Stimulated activated naive B cell treated with anti-CD40 and anti-IgM and Interleukin-4, amounts not matched to agents 10 μg/mL and 1 μg/mL and 100 μg/mL, for 72 hours (primary cell): ENCODE results near the gene GRK5.

Experiments used
- ATAC-seq, 2 donors: fragments of 150-1000 bp; cut with Tn5 transposase; replicated peaks; 2 replicates each; pipeline ENCODE4 v1.10.0; 2021; ENCODE audit warnings: moderate library complexity in 1 of 2
- DNase-seq: peaks from one replicate; pipeline ENCODE4 v3.0.0; 2021
- H3K27ac Mint-ChIP-seq: one replicate; pipeline ENCODE4 v1.8.0; 2022; ENCODE audit warnings: mild to moderate bottlenecking, mixed read lengths
- H3K27me3 Mint-ChIP-seq, 2 donors: one replicate each; pipeline ENCODE4 v1.8.0; 2022; ENCODE audit warnings: mixed read lengths in 2 of 2
- H3K36me3 Mint-ChIP-seq, 2 donors: one replicate each; pipeline ENCODE4 v1.8.0; 2022; ENCODE audit warnings: mixed read lengths in 2 of 2, mild to moderate bottlenecking in 1 of 2
- H3K4me1 Mint-ChIP-seq, 2 donors: one replicate each; pipeline ENCODE4 v1.8.0; 2022; ENCODE audit warnings: mixed read lengths in 2 of 2, mild to moderate bottlenecking in 1 of 2
- H3K4me3 Mint-ChIP-seq, 2 donors: one replicate each; pipeline ENCODE4 v1.8.0; 2022; ENCODE audit warnings: mild to moderate bottlenecking in 2 of 2, mixed read lengths in 2 of 2, moderate library complexity in 1 of 2
- H3K9me3 Mint-ChIP-seq, 2 donors: one replicate each; pipeline ENCODE4 v1.8.0; 2022; ENCODE audit warnings: mixed read lengths in 2 of 2, mild to moderate bottlenecking in 1 of 2

Gene GRK5

DNA sequence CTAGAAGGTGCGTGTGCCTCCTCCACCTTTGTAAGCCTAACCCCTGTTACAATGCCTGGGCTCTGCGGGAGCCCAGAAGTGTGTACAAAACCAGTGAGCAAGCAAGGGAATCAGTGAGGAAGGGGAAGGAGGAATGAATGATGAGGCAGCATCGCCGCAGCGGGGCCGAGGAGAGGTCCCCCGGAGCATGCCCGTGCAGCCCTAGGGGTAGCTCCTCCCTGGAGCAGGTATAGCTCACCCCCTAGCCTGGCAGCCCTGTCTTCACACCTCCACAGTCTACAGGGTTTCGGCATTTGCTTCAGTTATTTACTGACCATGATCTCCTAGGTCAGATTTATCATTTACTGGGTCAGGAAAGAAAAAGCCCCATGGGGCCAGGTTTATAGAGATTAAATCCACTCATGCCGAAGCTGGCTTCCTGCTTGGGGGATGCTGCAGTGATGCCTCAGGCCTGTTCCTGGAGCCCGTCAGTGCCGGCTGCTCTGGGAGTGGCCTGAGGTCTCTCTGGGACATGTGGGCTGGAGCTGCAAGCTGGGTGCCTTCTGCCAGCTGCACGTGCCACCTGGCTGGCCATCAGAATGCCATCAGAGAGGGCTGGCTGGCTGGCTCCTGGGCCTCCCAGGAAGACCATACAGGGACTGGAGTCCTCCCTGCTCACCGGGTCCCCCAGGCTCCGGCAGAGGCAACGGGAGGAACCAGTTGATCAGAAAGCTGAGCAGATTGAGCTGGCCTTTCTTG lies 138.9 kb downstream of the GRK5 start:
- no peak overlapping the region for H3K4me3 Mint-ChIP-seq
- DNase-seq (no peak), ATAC-seq (no peak)
- H3K4me1 Mint-ChIP-seq: peaks cover 35 to 54% of the 10 kb centered on the region in 2 donors
- peaks cover 43 to 58% of the 10 kb centered on the region in 2 donors for H3K36me3 Mint-ChIP-seq
- peaks cover under 1% of the 10 kb centered on the region in 2 donors for H3K9me3 Mint-ChIP-seq
- H3K27ac Mint-ChIP-seq: no peak overlapping the region
- no peaks in the 10 kb centered on the region for H3K27me3 Mint-ChIP-seq

DNA sequence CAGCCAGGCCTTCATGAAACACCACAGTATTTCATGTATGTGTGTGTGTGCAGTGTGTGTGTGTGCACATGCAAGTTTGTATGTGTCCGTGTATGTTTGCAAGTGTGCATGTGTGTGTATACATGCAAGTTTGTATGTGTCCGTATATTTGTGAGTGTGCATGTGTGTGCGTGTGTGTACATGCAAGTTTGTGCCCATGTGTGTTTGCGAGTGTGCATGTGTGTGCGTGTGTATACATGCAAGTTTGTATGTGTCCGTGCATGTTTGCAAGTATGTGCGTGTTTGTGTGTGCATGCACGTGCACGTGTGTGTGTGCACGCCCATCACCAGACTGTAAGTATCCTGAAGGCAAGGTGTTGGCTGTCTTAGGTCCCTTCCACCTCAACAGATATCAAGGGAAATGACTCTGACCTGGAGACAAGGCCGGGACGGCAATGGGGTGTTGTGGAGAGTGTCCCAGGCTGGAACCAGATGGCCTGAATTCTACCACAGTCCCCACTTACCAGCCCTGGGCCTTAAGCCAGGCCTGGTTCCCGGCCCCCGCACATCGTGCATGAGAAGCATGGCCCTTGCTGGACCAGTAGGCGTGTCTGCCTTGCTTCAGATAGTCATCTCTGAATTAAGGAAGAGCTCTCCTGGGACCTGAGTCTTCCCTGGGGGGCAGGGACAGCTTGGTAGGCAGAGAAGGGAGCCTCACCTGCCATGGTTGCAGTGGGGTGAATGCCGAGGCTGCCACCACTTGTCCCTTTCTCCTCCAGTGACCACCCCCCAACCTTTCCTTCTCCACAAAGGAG lies 140.0 kb downstream of the GRK5 start:
- peaks cover 46 to 62% of the 10 kb centered on the region in 2 donors for H3K36me3 Mint-ChIP-seq
- no peak for DNase-seq
- H3K4me3 Mint-ChIP-seq: no peak overlapping the region
- H3K27me3 Mint-ChIP-seq: no peaks in the 10 kb centered on the region
- peaks cover 2 to 4% of the 10 kb centered on the region in 2 donors for H3K9me3 Mint-ChIP-seq
- H3K27ac Mint-ChIP-seq: peak overlapping the region; percentile 27
- H3K4me1 Mint-ChIP-seq: peaks cover 30 to 45% of the 10 kb centered on the region in 2 donors
- no peak for ATAC-seq

DNA sequence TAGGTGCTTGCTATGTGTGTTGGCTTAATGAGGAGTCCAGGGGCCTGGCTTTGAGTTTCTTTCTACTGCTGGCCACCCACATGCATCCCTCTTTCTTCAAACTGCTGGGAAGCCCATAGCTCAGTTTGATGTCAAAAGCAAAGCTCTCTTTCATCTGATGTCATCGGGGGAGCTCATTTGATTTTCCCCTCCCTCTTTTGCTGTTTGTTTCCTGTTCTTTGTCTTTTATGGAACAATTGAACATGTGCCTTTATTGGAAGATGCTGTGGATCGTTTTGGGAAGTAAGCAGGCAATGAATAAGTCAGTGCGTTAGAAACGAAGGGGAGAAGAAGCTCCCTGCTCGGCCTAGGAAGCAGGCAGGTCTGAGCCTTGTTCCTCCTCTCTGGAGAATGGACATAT lies 140.7 kb downstream of the GRK5 start:
- ATAC-seq: no peak
- Mint-ChIP-seq H3K36me3 (peaks cover 49 to 64% of the 10 kb centered on the region in 2 donors), H3K27me3 (no peaks in the 10 kb centered on the region)

DNA sequence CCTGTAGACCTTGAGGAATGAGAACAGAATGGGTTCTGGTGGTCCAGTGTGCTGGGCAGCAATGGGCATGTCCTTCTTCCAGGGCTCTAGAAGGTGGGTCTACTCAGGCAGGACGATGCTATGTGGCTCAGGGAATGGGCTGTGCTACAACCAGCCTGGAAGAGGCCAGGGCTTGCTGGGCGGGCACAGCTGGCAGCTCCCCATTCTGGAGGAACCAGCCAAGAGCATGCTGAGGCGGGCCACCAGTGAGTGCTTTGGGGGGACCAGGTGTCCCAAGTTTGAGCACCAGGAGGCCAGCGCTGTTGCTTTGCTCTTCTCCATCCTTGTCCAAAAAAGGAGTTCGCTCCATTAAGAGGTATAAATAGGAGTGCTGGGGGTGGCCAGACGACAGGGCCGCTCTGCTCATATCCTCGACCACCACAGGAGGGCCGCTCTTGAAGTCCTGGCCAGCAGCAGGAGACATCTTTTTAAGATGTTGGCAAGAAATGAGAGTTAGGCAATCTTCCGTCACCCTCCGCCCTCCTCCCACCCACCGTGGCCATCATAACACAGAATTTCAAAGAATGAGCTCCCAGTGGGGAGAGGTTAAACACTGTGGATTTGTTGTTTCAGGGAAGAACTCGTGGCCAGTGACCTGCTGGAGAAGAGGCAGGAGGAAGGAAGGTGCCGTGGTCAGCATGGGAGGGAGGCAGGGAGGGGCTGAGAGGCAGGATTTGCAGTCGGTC lies 141.3 kb downstream of the GRK5 start:
- Mint-ChIP-seq H3K4me3 (no peak overlapping the region), H3K27me3 (no peaks in the 10 kb centered on the region), H3K9me3 (peaks cover 2 to 4% of the 10 kb centered on the region in 2 donors), H3K4me1 (peaks cover 26 to 43% of the 10 kb centered on the region in 2 donors), H3K27ac (peak overlapping the region; percentile 70), H3K36me3 (peaks cover 50 to 60% of the 10 kb centered on the region in 2 donors)
- ATAC-seq (no peak), DNase-seq (no peak)

More for the DNA sequence above, 140.7 kb downstream of the GRK5 start:
- Mint-ChIP-seq H3K4me3 (no peak overlapping the region), H3K9me3 (peaks cover 2 to 4% of the 10 kb centered on the region in 2 donors), H3K27ac (peak overlapping the region; percentile 57), H3K4me1 (peaks cover 29 to 44% of the 10 kb centered on the region in 2 donors)
- DNase-seq: no peak

DNA sequence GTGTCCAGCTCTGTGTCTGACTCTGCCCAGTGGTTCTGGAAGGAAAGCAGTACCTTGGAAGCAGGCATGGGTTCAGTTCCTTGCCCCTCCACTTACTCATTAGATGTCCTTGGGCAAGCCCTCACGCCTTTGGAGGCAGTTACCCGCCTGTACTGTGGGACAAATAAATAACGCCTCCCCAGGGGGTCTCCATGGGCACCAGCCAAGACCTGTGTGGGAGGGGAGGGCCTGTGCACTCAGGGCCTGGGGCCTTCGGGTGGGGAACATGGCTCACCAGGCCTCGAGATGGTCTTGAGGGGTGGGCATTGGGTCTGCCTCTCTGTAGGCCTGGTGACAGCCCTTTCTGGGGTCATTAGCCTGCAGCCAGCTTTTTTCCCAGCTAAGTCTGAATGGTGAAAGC lies 142.0 kb downstream of the GRK5 start:
- Mint-ChIP-seq H3K4me1 (peaks cover 23 to 38% of the 10 kb centered on the region in 2 donors), H3K36me3 (peaks cover 46 to 57% of the 10 kb centered on the region in 2 donors), H3K4me3 (no peak overlapping the region), H3K27me3 (no peaks in the 10 kb centered on the region), H3K9me3 (peaks cover 2 to 4% of the 10 kb centered on the region in 2 donors), H3K27ac (no peak overlapping the region)
- DNase-seq: no peak
- ATAC-seq: no peak

DNA sequence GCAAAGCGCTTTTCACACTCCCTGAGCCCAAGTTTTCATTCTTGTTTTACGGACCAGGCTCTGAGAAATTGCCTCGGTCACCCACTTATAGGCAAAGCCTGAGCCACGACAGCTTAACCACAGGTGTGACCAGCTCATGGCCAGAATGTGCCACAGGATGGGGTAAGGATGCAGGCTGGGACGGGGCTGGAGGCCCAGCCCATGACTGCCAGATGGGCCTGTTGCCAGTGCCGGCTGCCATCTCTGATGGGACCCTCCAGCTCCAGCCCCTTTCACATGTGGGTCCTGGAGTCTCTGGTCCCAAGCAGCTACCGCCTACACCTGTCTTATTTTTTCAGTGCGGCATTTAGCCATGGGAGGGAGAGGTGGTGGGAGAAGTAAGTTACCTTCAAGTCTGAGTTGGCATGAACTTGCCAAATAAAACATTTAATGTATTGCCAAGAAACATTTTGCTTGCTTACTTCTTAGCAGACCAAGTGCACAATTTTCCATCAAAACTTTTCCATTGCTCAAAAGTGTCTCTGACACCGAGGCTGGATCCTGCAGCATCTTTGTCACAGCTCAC lies 142.6 kb downstream of the GRK5 start:
- no peak overlapping the region for H3K27ac Mint-ChIP-seq
- H3K4me3 Mint-ChIP-seq: no peak overlapping the region
- H3K4me1 Mint-ChIP-seq: peaks cover 19 to 31% of the 10 kb centered on the region in 2 donors
- DNase-seq (no peak), ATAC-seq (no peak)
- no peaks in the 10 kb centered on the region for H3K27me3 Mint-ChIP-seq
- peaks cover 2 to 4% of the 10 kb centered on the region in 2 donors for H3K9me3 Mint-ChIP-seq
- peaks cover 43 to 54% of the 10 kb centered on the region in 2 donors for H3K36me3 Mint-ChIP-seq

DNA sequence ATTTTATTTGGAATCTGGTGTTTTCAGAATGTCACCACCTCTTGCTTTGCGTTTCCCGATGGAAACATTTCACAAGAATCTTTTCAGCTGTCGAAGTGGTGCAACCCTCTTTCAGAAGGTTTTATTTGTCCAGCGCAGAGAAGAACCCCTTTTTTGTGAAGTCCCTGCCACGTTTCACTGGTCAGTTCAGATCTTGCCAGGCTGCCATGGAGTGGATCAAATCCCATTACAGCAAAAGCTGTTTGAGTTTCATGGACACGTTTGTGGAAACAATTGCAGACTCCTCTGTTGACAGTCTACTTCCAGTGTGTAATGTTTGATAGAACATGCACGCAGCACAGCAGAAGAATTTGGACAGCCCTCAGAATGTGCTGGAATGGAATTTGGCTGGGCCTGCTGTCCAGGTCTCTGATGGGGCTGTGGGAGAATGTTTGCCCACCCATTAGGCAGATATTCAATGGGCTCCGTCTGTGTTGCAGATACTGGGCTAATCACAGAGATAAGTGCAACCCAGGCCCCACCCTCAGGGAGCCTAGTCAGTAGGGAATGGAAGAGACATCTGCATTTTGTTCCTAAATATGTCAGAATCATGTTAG lies 143.2 kb downstream of the GRK5 start:
- H3K4me3 Mint-ChIP-seq: no peak overlapping the region
- H3K36me3 Mint-ChIP-seq: peaks cover 41 to 50% of the 10 kb centered on the region in 2 donors
- ATAC-seq: no peak
- DNase-seq: no peak
- peaks cover 16 to 25% of the 10 kb centered on the region in 2 donors for H3K4me1 Mint-ChIP-seq
- H3K27me3 Mint-ChIP-seq: no peaks in the 10 kb centered on the region
- no peak overlapping the region for H3K27ac Mint-ChIP-seq
- H3K9me3 Mint-ChIP-seq: peaks cover 2 to 4% of the 10 kb centered on the region in 2 donors

DNA sequence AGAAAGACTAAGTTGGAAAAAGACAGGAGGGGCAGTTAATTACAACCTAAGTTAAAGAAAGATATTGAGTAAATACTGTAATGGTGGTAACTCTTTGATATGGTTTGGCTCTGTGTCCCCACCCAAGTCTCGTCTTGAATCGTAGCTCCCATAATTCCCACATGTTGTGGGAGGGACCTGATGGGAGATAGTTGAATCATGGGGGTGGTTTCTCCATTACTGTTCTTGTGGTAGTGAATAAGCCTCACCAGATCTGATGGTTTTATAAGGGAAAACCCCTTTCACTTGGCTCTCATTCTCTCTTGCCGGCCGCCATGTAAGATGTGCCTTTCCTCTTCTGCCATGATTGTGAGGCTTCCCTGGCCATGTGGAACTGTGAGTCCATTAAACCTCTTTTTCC lies 143.8 kb downstream of the GRK5 start:
- peaks cover 4 to 7% of the 10 kb centered on the region in 2 donors for H3K9me3 Mint-ChIP-seq
- DNase-seq (no peak), ATAC-seq (no peak)
- H3K4me1 Mint-ChIP-seq: peaks cover 14 to 19% of the 10 kb centered on the region in 2 donors
- H3K4me3 Mint-ChIP-seq: no peak overlapping the region
- no peak overlapping the region for H3K27ac Mint-ChIP-seq
- no peaks in the 10 kb centered on the region for H3K27me3 Mint-ChIP-seq
- peaks cover 47 to 56% of the 10 kb centered on the region in 2 donors for H3K36me3 Mint-ChIP-seq

DNA sequence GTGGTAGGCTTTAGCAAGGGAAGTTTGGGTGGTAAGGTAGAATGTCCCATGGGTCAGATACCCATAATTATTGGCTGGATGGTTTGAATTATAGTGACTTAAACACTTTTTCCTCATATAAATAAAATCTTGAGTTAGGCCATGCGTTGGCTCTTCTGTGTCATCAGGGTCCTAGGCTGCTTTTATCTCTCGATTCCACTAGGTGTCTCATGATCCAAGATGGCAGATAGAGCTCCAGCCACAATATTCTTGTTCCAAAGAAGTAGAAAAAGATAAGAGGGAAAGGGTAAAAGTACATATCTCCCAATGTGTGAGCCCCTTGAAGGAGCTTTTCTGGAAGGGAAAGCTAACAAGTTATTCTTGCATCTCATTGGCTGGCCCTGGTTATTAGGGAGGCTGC lies 144.7 kb downstream of the GRK5 start:
- H3K27ac Mint-ChIP-seq: no peak overlapping the region
- ATAC-seq (no peak), DNase-seq (no peak)
- peaks cover 7 to 12% of the 10 kb centered on the region in 2 donors for H3K9me3 Mint-ChIP-seq
- peaks cover 52 to 63% of the 10 kb centered on the region in 2 donors for H3K36me3 Mint-ChIP-seq
- H3K4me3 Mint-ChIP-seq: no peak overlapping the region
- no peaks in the 10 kb centered on the region for H3K27me3 Mint-ChIP-seq
- peaks cover 14 to 26% of the 10 kb centered on the region in 2 donors for H3K4me1 Mint-ChIP-seq

DNA sequence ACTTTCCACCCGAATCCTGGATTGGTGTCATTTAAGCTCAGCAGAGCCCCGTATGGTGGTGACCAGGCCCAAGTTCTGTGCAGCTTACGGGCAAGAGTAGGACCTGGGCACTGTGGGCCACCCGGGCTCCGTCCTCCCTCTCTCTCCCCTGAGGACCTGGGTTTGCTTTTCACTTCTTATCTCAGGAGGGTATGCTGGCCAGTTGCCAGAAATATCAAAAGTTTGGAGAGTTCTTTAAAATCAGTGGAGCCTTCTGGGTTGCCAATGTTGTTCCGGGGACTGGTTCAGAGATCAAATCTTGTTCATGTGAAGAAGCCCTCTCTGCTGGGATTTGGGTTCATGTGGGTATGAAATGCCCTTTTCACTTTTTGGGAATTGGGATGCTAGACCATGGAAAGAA lies 145.4 kb downstream of the GRK5 start:
- ATAC-seq (no peak), DNase-seq (no peak)
- Mint-ChIP-seq H3K4me3 (no peak overlapping the region), H3K36me3 (peaks cover 52 to 59% of the 10 kb centered on the region in 2 donors), H3K4me1 (peaks cover 14 to 27% of the 10 kb centered on the region in 2 donors), H3K27ac (no peak overlapping the region), H3K9me3 (peaks cover 7 to 12% of the 10 kb centered on the region in 2 donors), H3K27me3 (no peaks in the 10 kb centered on the region)

DNA sequence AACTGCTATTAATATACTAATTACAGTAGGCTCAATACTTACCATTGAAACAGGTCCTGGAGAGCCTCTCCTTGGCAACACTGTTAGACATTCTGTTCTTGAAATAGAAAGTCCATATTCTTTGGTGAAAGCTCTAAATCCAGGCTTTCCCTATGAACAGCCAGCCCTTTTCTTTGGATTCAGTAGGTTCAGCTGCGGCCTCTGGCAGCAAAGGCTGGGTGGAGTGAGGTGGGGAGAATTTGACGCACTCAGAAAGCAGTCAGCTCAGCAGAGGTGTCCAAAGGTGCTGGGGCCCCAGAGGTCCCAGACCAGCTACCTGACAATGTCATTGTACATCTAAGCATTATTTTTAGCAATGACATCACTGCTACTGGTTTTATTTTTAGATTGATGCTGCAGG lies 146.1 kb downstream of the GRK5 start:
- no peaks in the 10 kb centered on the region for H3K27me3 Mint-ChIP-seq
- peaks cover 7 to 12% of the 10 kb centered on the region in 2 donors for H3K9me3 Mint-ChIP-seq
- no peak overlapping the region for H3K4me3 Mint-ChIP-seq
- no peak for ATAC-seq
- H3K4me1 Mint-ChIP-seq: peaks cover 12 to 26% of the 10 kb centered on the region in 2 donors
- H3K36me3 Mint-ChIP-seq: peaks cover 49 to 55% of the 10 kb centered on the region in 2 donors
- no peak overlapping the region for H3K27ac Mint-ChIP-seq
- DNase-seq: no peak

DNA sequence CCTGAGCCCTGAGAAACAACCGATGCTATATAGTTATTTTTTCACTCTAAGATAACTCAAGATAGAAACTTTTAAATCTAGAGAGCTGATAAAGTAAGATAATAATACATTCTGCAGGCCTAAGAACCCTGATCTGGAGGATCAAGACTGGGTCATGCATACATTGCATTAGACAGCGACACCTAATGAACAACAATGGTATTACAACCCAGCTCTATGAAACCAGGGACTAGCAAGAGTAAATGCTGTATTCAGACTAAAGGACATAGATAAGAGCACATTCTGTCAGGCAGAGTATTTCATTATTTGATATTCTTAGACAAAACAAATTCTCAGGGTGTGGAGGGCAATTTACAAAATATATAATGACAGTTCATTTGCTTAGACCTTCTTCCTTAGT lies 148.6 kb downstream of the GRK5 start:
- Mint-ChIP-seq H3K4me1 (peaks cover 28 to 51% of the 10 kb centered on the region in 2 donors), H3K4me3 (no peak overlapping the region), H3K27ac (no peak overlapping the region), H3K9me3 (peaks cover 12 to 17% of the 10 kb centered on the region in 2 donors), H3K27me3 (no peaks in the 10 kb centered on the region), H3K36me3 (peaks cover 44 to 57% of the 10 kb centered on the region in 2 donors)
- ATAC-seq (no peak), DNase-seq (no peak)

DNA sequence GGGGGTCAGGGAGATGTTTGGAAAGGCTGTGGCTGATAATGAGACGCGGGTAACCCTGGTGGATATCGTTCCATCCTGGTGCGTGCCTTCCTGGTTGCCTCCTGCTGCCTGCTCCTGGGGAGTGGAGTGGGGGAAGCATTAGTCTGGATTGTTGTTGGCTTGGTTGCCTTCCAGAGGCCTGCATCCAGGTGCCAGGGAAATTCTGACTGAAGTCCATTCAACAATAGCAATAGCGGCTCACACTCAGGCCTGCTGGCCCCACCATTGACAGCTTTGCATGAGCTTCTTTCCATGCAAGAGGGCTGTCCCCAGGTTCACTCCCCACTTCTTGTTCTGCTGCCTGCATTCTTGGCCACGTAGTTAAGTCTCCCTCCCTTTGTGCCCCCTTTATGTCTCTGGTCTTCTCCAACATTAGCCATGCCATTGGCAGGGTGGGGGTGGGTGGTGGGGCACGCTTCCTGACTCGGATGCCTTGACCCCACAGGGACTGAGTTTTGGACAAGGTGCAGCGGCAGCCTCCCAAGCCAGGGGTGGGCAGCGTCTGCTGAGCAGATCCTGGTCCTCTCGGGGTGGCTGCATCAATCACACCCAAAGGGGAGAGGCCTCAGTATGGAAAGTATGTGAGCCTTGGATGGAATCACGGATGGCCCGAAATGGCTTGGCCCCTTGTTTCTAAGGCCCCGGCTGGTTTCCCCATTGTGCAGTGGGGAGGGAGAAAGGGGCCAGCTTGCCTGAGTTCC lies 150.2 kb downstream of the GRK5 start:
- ATAC-seq (no peak), DNase-seq (no peak)
- H3K27ac Mint-ChIP-seq: no peak overlapping the region
- peaks cover 31 to 57% of the 10 kb centered on the region in 2 donors for H3K4me1 Mint-ChIP-seq
- peaks cover 33 to 48% of the 10 kb centered on the region in 2 donors for H3K36me3 Mint-ChIP-seq
- peaks cover 10 to 14% of the 10 kb centered on the region in 2 donors for H3K9me3 Mint-ChIP-seq
- H3K4me3 Mint-ChIP-seq: no peak overlapping the region
- no peaks in the 10 kb centered on the region for H3K27me3 Mint-ChIP-seq
